GM19397 (cell line): ENCODE data around the gene RFTN1.
A peak's percentile ranks its signal among the peaks of the same experiment; 100 is the strongest.

Source experiments
- ATAC-seq: cut with Tn5 transposase; IDR thresholded peaks from one replicate; pipeline ENCODE4 v1.9.1; 2021; ENCODE audit warnings: mild to moderate bottlenecking, moderate library complexity; ENCODE audit not compliant: unreplicated experiment

The RFTN1 gene

DNA sequence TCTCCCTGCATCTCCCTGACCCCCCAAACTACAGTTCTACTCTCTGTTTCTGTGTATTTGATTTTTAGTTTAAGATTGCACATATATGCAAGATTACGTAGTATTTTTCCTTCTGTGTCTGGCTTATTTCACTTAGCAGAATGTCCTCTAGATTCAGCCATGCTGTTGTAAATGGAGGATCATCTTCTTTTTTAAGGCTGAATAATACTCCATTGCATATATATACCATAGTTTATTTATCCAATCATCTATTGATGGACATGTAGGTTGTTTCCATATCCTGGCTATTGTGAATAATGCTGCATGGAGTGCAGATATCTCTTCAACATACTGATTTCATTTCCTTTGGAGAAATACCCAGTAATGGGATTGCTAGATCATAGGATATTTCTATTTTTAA, 70.8 kb downstream of the RFTN1 start:
- ATAC-seq, result no peak

DNA sequence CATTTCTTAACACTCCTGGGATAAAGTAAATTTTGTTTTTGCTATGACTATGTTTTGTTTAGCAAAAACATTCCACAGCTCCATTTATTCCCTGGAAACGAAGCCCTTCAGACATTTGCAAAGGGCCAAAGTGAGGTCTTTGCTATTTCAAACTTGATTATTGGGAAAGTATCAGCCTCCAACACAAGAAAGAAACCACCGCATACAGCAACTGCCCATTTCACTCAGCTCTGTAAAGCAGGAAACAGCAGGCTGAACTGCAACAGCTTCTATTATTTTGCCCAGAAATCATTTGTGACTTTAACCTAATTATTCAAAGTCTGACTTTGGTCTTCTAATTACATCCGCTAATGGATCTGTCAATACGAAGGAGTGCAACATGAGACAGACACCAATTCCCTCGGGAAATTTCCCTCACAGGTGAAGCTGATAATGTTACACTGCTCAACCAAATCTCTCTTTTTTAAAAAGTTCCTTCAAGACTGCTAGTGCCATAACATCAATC, 72.1 kb downstream of the RFTN1 start:
- no peak for ATAC-seq

DNA sequence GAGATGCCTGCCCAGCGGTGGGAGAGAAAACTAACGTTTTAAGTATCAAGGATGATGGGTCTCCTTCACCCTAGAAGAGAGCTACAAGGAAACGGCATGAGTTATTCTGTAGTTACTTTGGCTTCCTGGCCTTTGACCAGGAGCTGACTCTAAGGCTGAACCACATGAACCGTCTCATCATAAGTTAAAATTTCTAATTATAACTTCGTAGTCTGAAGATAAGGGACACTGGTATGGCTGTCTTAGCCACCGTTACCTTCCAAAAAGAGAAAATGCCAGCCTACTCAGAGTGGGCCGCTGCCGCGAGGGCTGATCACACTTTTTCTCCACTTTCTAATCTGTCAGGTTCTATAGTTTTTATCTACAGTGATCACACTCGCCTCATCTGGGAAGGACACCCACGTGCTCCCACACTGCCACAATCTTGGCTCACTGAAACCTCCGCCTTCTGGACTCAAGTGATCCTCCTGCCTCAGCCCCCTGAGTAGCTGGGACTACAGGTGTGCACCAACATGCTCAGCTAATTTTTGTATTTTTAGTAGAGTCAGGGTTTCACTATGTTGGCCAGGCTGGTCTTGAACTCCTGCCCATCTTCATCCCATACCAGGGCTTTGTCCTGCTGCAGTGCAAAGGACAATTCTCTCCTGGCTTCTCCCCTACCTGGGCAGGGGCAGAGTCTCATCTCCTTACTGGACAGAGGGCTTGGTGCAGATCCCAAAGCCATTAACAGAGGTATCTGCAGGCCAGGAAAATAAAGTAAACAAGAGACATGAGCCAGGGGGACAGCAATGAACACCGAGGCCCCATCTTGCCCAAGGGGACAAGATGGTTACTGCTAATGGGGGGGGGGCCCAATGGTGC, 73.4 kb downstream of the RFTN1 start:
- no peak for ATAC-seq

DNA sequence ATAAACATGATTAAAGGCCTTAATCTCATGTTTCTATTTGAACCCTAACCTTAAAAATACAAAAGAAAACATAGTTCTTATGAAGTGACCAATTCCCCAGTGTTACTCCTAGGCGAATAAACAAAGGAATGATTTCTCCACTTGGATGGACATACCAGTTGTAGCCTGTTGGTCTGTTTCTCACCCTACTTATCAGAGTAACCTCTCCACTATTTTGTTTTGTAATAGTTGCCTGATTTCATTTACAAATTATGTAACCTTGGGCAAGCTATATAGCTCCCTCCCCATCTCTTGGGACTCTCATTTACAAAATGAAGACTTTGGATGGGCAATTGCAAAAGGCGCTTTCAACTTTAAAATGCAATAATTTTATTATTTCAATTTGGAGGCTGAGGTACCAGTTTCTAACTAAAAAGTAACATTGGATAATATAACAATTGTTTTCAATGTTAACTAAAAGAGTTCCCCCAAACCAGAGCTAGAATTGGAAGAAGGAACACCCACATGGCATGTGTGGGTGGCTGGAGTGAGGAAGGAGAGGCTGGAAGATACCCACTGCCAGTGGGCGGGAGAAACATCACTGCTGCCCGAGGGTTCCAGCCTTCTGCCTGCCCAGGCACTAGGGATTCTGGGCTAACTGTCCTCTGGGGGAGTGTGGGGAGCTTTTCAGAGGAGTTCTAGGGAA, 74.2 kb downstream of the RFTN1 start:
- no peak for ATAC-seq

DNA sequence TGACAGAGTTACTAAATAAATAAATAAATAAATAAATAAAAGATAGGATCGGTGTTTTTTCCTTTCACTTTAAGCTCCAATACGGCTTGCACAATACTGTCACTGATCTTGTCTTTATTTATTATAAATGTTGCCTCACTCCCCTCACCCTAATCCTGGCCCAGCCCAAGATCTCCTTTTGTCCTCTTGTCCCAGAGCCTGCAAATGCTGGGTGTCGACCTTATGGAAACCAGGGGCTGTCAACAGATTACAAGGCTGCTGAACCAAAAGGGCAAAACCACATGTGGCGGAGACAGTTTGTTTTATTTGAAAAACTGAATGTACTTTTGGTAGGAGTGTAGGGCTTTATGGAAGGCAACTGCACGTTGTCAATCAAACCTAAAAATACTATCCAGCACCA, 75.9 kb downstream of the RFTN1 start:
- no peak for ATAC-seq

DNA sequence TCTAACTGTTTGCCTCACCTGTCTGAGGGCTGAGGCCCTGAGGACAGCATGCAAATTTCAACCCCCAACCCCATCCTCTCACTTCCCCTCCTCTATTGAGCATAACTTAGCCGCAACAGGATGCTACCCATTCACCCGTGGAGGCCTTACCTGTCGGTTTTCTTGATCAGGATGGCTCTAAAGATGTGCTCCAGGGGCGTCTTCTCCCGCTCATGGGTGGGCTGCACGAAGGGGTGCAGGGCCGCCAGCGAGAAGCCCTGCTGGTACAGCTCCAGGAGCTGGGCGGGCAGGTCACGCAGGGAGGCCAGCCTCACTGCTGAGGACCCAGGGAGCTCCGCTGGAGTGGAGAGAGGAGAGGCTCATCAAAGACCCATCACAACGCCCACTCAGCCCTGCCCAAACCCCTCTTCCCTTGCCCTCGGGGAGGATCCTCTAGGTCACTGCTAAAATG, 79.8 kb downstream of the RFTN1 start:
- ATAC-seq, result peak; percentile 74

DNA sequence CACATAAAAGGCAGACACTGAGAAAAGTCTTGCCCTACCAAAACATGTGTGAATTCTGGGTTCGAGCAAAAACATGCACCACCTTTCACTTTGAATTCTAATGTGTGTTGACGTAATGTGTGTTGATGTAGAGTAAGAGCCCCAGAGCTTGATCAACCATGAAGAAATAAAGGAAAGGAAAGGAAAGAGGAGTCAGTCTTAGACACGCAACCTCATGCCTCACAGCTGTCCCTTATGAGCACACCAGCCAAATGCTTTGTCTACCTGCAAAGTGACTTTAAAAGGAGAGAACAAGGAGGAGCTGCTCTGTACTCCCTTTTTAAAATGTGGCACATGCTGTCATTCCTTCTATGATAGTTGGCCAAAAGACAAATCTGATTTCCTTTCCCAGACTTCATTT, 80.8 kb downstream of the RFTN1 start:
- ATAC-seq, result peak; percentile 24

DNA sequence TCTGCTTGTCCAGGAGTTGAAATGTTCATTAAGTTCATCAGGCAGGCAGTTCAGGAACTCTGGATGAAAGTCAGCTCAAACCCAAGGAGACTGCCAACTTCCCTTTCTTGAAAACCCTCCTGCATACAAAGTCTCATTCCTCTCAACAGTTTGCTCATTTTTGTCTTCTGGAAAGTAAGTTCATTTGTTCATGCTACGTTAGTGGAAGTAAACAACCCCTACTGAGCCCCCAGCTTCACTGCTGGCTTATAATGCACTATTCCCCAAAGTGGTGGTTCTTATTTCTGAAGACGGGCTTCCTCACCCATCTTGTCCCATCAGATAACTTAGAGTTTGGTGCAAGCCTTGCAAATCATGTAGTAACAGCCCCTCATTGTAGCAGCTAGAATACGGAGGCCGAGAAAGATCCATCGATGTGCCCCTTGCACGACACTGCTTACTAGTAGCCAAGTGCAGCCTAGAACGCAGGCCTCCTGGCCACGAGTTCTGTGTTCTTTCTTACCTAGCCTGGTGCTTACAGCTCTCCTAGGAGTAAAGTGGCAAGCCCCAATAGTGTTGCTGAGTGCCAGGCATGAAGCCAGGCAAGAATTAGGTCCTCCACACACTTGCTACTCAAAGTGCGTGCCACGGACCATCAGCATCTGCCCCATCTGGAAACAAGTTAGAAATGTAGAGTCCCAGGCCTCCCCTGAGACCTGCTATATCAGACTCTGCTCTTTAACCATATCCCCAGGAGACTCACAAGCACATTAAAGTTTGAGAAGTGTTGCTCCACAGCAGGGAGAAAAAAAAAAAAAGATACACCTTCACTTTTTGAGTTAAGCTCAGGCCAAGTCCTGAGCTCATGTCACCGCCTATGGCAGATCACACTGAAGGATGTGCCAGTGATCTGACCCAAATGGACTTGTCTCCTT, 82.5 kb downstream of the RFTN1 start:
- ATAC-seq, result peak; percentile 52

DNA sequence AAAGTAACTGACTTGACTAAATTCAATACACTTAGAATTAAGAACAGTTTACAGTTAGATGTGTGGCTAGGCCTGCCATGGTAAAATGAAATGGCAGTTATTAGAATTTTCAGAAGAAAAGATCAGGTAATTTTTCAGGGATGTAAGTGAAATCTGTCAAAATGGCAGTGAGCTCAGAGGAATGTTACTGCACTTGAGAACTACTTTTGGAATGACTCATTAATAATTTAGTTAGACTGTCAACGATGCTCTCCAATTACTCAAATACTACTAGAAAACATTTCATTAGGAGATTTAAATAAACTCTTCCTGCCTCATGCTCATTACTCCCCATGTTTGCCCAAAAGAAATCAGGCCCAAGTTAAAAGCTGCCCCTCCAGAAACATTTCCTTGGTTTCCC, 84.4 kb downstream of the RFTN1 start:
- no peak for ATAC-seq

DNA sequence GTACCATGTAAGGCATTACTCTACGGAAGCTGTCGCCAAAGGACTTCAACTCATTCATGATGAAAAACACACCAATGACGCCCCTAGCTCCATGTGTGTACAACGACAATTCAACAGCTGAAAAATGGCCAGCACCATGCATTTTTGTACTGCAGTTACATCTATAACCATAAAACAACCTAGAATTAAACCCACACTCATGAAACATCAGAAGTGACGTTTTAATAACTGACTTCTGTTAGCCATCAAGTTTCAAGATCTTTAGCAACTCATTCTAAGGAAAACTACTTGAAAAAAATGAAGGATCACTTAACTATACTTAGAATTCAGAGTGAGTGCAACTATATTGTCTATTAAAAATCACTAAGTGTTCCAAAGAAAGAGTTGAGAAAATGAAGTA, 84.9 kb downstream of the RFTN1 start:
- no peak for ATAC-seq

DNA sequence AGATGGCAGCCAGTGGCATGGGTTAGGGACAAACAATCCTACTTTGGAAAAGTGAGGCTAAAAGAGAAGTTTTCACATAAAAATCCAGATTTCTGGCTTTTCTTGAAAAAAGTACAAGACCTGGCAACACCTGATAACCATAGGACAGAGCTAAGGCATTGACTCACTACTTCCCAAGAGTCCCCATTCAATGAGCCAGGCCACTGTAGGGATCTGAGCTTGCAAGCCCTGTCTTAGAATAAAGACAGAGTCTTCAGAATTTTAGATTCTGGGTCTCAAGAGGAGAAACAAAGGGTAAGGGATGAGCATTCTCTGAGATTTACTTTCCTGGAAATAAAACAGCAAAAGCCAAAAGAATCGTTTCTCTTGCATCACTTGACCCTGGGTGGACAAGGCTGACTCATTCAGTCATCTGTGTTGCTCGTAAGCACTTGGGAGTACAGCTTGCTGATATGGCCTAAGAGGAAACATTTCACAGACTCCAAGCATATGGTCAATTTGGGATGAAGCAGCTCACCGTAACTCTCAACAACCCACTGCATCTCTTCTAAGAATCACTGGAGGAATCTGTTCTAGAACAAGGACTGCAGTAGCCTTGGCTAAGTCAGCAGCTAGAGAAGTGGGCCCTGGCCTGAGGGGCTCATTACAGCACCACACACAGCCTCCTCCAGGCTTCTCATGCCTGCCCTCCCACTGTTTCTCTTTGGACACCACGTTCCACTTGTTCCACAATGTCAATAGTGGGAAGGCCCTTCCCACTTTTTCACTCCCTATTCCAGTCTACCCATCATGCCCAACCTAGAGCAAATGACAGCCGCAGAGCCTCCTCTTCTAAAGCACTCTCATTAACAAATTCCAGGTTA, 86.2 kb downstream of the RFTN1 start:
- ATAC-seq, result no peak

DNA sequence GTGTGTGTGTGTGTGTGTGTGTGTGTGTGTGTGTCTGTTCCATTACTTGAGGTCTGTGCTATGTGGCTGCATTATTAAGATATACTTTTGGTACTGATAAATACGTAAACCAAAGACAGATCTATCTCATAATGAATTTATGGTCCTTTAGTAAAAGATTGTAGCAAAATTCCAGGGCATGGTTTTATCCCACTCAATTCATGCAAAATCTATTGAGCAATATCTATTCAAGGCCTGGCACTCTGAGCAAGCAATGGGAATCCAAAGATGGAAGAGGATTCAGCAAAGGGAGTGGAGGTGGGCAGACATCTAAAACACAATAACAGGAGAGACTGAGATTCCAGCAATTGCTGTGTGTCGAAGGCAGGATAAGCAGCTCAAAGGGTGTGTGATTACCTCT, 86.8 kb downstream of the RFTN1 start:
- no peak for ATAC-seq

DNA sequence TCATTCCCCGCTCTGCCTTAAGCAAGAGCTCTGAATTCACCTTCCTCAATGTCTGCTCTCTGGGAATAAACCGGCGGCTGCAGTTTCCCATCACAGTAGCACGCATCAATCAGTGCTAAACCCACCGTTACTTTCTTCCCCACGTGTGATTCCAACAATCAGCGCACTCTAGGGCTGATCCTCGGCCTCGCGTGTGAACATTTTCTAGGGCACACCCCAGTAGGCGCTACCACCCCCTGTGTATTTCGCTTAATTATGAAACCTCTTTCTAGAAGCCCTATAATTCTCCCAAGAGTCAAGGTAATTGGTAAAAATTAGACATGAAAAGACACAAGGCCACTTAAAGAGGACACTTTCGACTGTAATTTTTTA, 87.5 kb downstream of the RFTN1 start:
- ATAC-seq, result no peak

DNA sequence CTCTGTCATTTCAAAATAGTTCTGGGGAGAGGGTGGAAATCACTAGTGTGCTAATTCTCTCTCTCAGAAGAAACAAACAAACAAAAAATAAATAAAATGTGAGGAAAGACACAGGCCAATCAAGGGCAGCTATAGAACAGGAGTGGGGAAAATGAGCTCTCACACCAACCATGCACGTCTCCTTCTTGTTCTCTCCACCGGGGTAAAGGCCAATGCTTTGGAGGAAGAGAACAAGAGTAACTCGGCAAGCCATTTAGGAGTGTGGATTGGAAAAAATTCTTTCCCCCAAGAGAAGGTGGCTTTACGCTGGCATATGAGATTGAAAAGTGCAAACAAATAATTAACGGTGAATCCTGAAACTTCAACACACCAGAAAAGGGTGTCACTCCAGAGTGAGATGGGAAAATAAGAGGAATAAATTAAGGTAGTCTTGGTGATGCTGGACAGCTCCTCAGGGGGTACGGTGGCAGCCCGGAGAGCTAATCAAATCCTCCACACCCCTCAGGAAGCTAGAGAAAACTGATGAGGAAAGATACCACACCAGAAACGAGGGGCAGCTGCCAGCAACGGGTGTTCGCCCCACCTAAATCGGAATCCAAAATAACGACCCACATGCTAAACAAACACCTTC, 88.0 kb downstream of the RFTN1 start:
- ATAC-seq, result no peak

DNA sequence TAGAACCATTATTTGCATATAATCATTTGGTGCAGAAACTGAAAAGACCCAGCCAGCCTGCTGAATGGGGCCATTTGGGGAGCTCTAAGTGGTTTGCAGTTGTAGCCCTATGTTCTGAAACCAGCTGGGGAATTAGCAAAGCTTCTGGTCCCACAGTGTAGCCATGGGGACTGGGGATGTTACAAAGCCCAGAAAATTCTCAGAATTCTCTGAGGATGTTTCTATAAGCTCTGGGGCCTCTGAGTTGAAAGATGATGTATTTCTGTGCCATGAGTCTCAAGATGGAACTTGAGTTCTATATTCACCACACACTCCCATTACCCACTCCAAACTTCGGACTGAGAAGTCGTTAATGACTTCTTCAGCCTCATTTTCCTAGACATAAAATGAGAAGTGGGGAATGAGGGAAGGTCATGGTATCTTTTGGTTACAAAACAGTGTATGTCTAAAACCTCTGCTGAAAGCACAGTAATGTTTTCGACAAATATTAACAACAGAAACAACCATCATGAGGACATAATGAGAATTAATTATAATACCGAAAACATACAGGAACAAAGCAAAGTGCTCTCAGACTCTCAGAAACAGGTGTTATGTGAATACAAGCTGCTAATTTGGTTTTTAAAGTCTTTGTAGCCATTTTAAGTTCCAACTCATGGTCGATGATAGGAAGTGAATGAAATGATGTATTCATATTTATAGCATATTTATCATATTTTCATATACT, 89.4 kb downstream of the RFTN1 start:
- peak; percentile 81 for ATAC-seq

DNA sequence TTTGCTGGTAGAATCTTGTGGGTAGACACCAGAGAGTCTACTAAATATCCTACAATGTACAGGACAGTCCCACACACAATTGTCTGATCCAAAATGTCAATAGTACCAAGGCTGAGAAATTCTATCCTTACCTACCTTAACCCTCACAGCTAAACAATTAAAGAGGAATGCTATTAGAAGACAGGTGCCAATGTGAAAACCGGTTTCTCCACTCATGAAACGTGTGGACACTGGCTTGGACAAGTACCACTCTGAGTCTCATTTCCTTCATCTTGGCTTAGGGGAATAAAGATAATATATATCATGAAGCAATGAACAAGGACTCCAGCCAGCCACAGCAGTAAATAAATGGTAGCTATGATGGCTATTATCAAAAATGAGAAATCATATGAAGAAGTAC, 90.2 kb downstream of the RFTN1 start:
- no peak for ATAC-seq

DNA sequence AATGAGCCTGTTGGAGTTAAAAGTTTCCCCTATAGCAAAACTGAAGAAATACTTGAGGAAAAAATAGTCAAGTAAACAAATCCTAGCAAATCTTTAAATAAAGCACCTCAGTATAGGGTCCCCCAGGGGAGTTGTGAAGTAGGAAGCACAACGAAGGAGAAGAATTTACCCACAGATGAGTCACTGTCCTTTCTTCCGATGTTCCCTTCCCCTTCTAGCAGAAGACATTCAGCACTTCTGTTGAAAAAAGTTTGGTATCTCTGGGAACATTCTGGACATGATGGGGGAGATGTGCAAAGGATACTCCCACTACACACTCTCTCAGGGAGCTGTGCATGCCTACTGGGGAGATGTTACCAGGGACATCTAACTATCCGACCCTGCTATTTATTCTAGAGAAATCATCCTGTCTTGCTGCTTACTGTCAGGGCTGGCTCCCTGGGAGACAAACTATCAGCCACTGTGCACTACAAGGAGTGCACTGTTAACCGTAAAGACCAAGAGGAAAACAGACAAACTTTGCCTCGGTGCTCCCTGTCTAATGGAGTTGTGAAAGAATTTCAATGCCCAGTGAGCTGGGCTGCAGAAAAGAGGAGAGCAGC, 93.8 kb downstream of the RFTN1 start:
- no peak for ATAC-seq

DNA sequence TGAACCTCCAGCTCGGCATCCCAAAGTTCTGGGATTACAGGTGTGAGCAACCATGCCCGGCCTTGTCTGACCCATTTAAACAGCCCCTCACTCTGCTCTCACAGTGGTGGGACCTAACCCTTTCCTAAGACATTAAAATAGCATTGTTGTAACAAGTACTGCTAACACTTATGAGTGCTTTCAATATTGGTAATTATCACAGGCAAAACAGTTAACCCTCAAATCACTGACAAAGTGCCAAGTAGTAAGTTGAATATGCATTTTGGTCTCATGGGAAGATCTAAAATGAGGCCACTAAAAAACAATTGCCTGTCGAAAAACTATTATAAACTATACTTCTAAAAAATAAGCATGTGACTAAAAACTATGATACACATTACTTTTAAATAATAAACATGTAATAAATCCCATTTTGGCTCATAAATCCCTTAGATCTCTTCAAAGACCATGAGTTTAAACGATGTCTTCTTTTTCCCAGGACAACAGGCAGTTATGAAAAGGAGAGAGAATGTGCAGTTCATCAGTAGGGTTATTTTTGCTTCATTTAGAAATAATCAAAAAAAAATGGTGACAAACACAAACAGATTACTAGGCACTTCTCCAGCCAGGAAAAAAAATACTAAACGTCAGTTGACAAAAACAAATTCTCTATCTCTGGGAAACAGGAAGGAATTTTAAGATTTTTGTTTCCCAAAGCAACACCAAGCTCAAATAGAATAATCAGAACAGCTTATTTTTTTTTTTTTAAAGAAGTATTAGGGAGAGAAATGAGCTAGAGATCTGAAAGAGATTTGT, 95.4 kb downstream of the RFTN1 start:
- no peak for ATAC-seq
